ENCODE data around the gene CEMIP.

GRCh38 chr15:80921736-80922410 is 142.7 kb downstream of the CEMIP start:
- TF ChIP-seq CTCF (IDR thresholded peaks at IDR 0.05; ENCODE audit: insufficient read depth, low read length, poor library complexity, severe bottlenecking) (no peak), EZH2phosphoT487 (conservative IDR thresholded peaks at IDR 0.05; ENCODE audit: low read length) (no peak)

All from SU-DHL-6 (cell line).